GM12878 (cell line): ENCODE results near the gene MIEF1. TPM values are rescaled to one million over a fixed set of nuclear protein-coding genes. Genes with fewer than 3 reads are reported as not detected.

Experiments used
- ATF7 ChIP-seq: fragments of 450-650 bp; IDR thresholded peaks from 2 replicates; pipeline ENCODE4 v1.6.1; 2016; ENCODE audit warnings: low read depth, mild to moderate bottlenecking
- CHD2 ChIP-seq: IDR thresholded peaks from 2 replicates; pipeline ENCODE4 v1.6.1; 2011; ENCODE audit warnings: low read depth, low read length, improper control_type of control experiment, borderline replicate concordance
- CREB1 ChIP-seq: IDR thresholded peaks from 2 replicates; pipeline ENCODE4 v1.6.1; 2012; ENCODE audit warnings: low read depth, mild to moderate bottlenecking, inconsistent platforms
- DPF2 ChIP-seq: fragments of 450-650 bp; IDR thresholded peaks from 2 replicates; pipeline ENCODE4 v1.6.1; 2017; ENCODE audit warnings: mild to moderate bottlenecking
- FOXK2 ChIP-seq: fragments of 450-650 bp; IDR thresholded peaks from 2 replicates; pipeline ENCODE4 v1.6.1; 2017; ENCODE audit warnings: mild to moderate bottlenecking, moderate library complexity
- JUNB ChIP-seq: IDR thresholded peaks from 2 replicates; pipeline ENCODE4 v1.6.1; 2016; ENCODE audit warnings: antibody characterized with exemption, mild to moderate bottlenecking
- MTA2 ChIP-seq: fragments of 450-650 bp; IDR thresholded peaks from 2 replicates; pipeline ENCODE4 v1.6.1; 2016; ENCODE audit warnings: low read depth, mild to moderate bottlenecking, moderate library complexity
- NFXL1 ChIP-seq: fragments of 450-650 bp; IDR thresholded peaks from 2 replicates; pipeline ENCODE4 v1.6.1; 2017; ENCODE audit warnings: antibody characterized with exemption, mild to moderate bottlenecking, borderline replicate concordance
- RB1 ChIP-seq: fragments of 450-650 bp; formaldehyde crosslinking; IDR thresholded peaks from 2 replicates; pipeline ENCODE4 v1.6.1; 2017; ENCODE audit warnings: mild to moderate bottlenecking, borderline replicate concordance
- YBX1 ChIP-seq: fragments of 450-650 bp; IDR thresholded peaks from 2 replicates; pipeline ENCODE4 v1.6.1; 2016; ENCODE audit warnings: antibody characterized with exemption
- ZBTB11 ChIP-seq: fragments of 450-650 bp; formaldehyde crosslinking; IDR thresholded peaks from 2 replicates; pipeline ENCODE4 v1.5.0; 2022; ENCODE audit warnings: mild to moderate bottlenecking, missing genetic modification characterization
- ZNF217 ChIP-seq: fragments of 450-650 bp; IDR thresholded peaks from 2 replicates; pipeline ENCODE4 v1.6.1; 2017; ENCODE audit warnings: antibody characterized with exemption, mild to moderate bottlenecking
- ZNF274 ChIP-seq: IDR thresholded peaks from one replicate; pipeline ENCODE4 v1.8.0; 2011; ENCODE audit not compliant: insufficient read length, insufficient read depth
- polyA plus RNA-seq, 11 experiments: library from polyadenylated mRNA; depleted of rRNA in 4 of 11; unstranded in 6 of 11; stranded (reverse) in 5 of 11; fragments of >200 nt; fragmentation: Nextera tagmentation in 4 of 11; fragmentation: Illumina TruSeq in 1 of 11; extraction: Ambion mirVana in 4 of 11; extraction: Trizol in 1 of 11; gene quantifications; 1 replicate in 1 of 11; 2 replicates in 10 of 11; pipeline versions ENCODE4 v1.2.1 to v1.2.3, GENCODE V29; 2011 to 2016; ENCODE audit warnings: inconsistent platforms in 2 of 11, missing spikeins in 2 of 11, low read depth in 1 of 11
- total RNA-seq, 4 experiments: library from RNA; depleted of rRNA in 3 of 4; stranded (reverse); fragments of >200 nt in 3 of 4; fragmentation: Illumina TruSeq in 1 of 4; extraction: Trizol in 1 of 4; gene quantifications; 2 replicates each; pipeline versions ENCODE4 v1.2.1 to v1.2.3, GENCODE V29; 2013 to 2021

The MIEF1 gene
- total and polyA plus RNA-seq, 10 of the 15 experiments (the other 5 are each of a cell fraction or from before 2014, with no cell fraction given) = 12.4 to 52.3 (median 29.3) TPM

GRCh38 chr22:39532215-39533073, 30.4 kb downstream of the MIEF1 start, which contains the start of gene RPS19BP1 (continued):
- TF ChIP-seq DPF2 (peak; percentile 91), ZNF217 (no peak), RB1 (no peak; the same call in 1 of the 2 replicates), FOXK2 (peak; percentile 71), CHD2 (peak; percentile 95), JUNB (no peak), NFXL1 (no peak), ZNF274 (no peak), ATF7 (0 out of 2 replicates have a peak, but pooled peaks have one; percentile 21), MTA2 (no peak), YBX1 (no peak), ZBTB11 (CRISPR knock-in tag) (peak; percentile 76), CREB1 (no peak)
